Fibroblast of the conjunctiva (primary cell): ENCODE data around the gene TNFSF9.

Experiments used
- DNase-seq: peaks from one replicate; pipeline ENCODE4 v3.0.0-alpha.2; 2010; ENCODE audit warnings: low read depth

The TNFSF9 gene, protein sequence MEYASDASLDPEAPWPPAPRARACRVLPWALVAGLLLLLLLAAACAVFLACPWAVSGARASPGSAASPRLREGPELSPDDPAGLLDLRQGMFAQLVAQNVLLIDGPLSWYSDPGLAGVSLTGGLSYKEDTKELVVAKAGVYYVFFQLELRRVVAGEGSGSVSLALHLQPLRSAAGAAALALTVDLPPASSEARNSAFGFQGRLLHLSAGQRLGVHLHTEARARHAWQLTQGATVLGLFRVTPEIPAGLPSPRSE

DNA sequence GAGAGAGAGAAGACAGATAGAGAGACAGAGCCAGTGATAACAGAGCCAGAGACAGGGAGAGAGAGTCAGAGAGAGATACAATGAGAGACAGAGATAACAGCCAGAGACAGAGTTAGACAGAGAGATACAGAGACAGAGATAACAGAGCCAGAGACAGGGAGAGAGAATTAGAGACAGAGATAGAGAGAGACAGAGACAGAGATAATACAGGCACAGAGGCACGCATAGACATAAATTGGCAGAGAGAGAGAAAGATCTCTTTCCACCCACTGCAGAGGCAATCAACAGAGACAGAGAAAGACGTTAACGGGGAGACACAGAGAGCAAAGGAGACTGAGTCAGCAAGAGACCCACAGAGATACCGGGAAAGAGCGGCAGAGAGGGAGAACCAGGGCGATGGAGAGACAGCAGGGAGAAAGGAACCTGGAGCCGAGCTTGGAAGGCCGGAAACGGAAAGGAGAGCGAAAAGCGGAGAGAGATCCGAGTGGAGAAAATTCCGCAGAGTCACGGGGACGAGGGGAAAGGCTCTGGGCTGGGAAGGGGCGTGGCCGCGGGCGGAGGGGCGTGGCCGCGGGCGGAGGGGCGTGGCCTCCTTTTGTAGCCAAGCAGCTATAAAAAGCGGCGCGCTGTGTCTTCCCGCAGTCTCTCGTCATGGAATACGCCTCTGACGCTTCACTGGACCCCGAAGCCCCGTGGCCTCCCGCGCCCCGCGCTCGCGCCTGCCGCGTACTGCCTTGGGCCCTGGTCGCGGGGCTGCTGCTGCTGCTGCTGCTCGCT, at the start of gene TNFSF9:
TNFSF9 (plus strand) TSS at position 641 of the 777 bp plus-strand sequence; CDS start at position 652, 11 bp downstream.
- DNase-seq = peak; percentile 66

DNA sequence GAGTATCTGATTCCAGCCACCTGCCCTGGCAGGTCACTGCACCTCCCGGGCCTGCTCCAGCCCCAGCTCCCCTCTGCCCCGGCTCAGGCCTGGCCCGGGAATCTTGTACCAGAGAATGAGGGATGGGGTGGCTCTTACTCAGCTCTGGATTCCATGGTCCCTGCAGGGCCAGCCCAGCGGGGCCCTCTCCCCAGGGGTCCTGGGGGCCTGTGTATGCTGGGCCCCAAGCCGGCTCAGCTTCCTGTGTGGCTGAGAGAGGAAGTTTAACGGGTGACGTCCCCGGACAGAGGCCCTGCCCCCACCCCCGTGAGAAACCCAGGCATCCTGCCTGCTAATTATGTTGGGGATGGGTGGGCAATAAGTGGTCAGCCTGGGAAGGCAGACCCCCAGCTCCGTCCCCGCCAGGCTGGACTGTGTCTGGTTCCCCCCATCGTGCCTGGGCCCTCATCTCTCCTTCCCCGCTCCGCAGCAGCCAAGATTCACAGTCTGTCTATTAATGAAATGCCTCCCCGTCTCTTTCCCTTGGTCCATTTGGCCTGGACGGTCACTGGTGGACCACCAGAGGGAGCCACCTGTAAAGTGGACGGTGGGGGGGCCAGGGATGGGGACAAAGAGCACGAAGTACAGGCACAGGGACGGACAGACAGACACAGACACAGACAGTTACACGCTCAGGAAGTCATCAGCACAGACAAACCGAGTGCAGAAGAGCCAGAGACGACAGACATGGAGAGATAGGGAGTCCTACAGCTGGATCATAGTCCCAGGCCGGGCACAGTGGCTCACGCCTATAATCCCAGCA, 49.1 kb upstream of the TNFSF9 start, which contains the start of gene DENND1C:
DENND1C (minus strand) TSS at position 247 of the 802 bp plus-strand sequence; CDS start at position 155, 92 bp downstream.
- no peak for DNase-seq

DNA sequence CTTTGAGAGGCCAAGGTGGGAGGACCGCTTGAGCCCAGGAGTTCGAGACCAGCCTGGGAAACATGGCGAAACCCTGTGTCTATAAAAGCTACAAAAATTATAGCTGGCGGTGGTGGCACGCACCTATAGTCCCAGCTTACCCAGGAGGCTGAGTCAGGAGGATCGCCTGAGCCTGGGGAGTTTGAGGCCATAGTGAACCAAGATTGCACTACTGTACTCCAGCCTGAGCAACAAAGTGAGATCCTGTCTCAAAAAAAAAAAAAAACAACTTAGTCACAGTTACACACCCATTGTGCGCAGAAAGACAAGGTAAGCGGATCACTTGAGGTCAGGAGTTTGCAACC, 48.5 kb upstream of the TNFSF9 start:
- no peak for DNase-seq

- no peak for DNase-seq
Observed at GRCh38 chr19:6483235-6483634, 47.6 kb upstream of the TNFSF9 start.

- no peak for DNase-seq
Observed at GRCh38 chr19:6484230-6484629, 46.6 kb upstream of the TNFSF9 start.

- DNase-seq = no peak
Observed at GRCh38 chr19:6484831-6485230, 46.0 kb upstream of the TNFSF9 start.

GRCh38 chr19:6489278-6490061, 41.4 kb upstream of the TNFSF9 start:
- no peak for DNase-seq

- DNase-seq = no peak
Observed at GRCh38 chr19:6490134-6490533, 40.7 kb upstream of the TNFSF9 start.

DNA sequence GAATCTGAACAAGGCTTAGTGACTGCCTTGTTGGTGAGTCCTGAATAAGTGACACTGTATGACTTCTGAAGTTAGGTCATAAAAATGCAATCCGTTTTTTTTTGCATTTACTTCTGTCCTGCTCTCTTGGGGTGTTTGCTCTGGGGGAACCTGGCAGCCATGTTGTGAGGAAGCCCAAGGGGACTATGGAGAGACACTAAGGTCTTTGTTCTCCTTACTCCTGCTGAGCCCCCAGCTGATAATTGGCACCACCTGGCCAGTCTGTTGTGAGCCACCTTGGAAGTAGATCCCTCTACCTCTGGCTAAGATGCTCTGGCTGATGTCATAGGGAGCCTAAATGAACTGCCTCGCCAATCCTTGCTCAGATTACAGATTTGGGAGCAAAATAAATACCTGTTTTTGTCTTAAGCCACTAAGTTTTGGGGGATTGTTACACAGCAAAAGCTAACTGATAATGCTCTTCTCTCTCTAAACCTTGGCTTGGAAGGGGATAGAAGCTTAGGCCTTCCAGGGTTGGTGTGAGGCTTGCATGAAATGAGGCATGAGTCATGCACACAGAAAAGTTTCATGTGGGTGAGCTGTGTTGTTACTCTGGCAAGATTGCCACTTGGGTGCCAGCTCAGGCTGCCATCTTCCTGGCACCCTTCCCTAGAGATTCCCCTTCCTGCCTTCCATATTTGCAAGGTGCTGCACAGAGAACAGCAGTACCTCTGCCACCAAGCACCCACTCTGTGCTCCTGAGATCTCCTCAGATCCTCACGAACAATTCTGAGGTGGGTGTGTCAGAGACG, 38.8 kb upstream of the TNFSF9 start:
- DNase-seq = no peak

- no peak for DNase-seq
Observed at GRCh38 chr19:6494438-6495036, 36.3 kb upstream of the TNFSF9 start.

DNA sequence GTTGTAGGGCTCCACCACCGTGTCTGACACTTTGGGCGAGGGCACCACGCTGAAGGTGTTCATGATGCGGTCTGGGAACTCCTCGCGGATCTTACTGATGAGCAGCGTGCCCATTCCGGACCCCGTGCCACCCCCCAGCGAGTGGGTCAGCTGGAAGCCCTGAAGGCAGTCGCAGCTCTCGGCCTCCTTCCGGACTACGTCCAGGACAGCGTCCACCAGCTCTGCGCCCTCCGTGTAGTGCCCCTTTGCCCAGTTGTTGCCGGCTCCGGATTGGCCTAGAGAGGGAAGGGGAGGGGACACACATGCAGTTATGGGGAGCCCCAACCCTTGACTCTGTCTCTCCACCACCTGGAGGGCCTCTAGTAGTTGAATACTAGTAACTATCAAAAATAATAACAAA, 34.9 kb upstream of the TNFSF9 start:
- DNase-seq = no peak

GRCh38 chr19:6498294-6499036, 32.4 kb upstream of the TNFSF9 start:
- no peak for DNase-seq

DNA sequence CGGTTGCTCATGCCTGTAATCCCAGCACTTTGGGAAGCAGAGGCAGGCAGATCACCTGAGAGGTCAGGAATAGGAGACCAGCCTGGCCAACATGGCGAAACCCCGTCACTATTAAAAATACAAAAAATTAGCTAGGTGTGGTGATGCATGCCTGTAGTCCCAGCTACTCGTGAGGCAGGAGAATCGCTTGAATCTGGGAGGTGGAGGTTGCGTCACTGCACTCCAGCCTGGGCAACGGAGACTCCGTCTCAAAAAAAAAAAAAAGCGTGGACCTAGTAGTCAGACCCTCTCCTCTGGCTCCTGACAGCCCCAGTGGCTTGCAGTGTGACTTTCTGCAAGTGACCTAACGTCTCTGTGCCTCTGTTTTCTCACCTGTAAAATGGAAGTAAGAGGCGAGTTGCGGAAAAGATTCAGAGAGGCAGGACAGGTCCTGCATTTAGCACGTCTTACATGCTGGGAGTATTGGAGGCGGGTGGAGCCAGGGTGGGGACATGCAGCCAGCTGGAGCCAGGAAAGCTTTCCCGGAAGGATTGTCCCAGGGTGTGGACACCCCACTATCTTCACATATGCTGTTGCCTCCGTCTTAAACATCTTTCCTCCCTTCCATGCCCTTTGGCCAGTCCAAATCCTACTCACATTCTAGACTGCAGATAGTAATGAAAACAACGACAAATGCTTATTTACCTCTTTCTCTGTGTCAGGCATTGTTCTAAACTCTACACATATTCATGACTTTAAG, 31.6 kb upstream of the TNFSF9 start:
- DNase-seq = no peak

GRCh38 chr19:6500837-6501739, 29.7 kb upstream of the TNFSF9 start:
- DNase-seq = no peak

- no peak for DNase-seq
Observed at GRCh38 chr19:6501740-6502648, 28.8 kb upstream of the TNFSF9 start, which contains the start of gene TUBB4A. TUBB4A (minus strand) TSS chr19:6502309; CDS start chr19:6502212, 97 bp downstream.

GRCh38 chr19:6503407-6504201, 27.2 kb upstream of the TNFSF9 start:
- DNase-seq = no peak
